K562 (cell line): ENCODE measurements around the gene TNFRSF18. TPM values are rescaled to one million over a fixed set of nuclear protein-coding genes. Genes with fewer than 3 reads are reported as not detected.

ENCODE experiments used
- EP300 ChIP-seq: IDR thresholded peaks from 2 replicates; pipeline ENCODE4 v1.6.1; 2012; ENCODE audit warnings: low read length, improper control_type of control experiment
- ETV1 ChIP-seq: fragments of 450-650 bp; conservative IDR thresholded peaks from 2 replicates; pipeline ENCODE4 v1.6.1; 2016; ENCODE audit warnings: missing genetic modification characterization, control low read depth, low read depth, missing compliant biosample characterization
- L3MBTL2 ChIP-seq: fragments of 450-650 bp; IDR thresholded peaks from 2 replicates; pipeline ENCODE4 v1.6.1; 2016; ENCODE audit warnings: mild to moderate bottlenecking, moderate library complexity
- SLC30A9 ChIP-seq: fragments of 250-450 bp; sonication (Bioruptor Pico); IDR thresholded peaks from 2 replicates; pipeline ENCODE4 v1.8.0; 2022; ENCODE audit warnings: mild to moderate bottlenecking, moderate library complexity
- TRIM24 ChIP-seq, 2 experiments: fragments of 450-650 bp; IDR thresholded peaks; 2 replicates each; pipeline ENCODE4 v1.6.1; 2016
- TRIM28 ChIP-seq: fragments of 450-650 bp; IDR thresholded peaks from 2 replicates; pipeline ENCODE4 v1.6.1; 2017
- polyA plus RNA-seq, 8 experiments: library from polyadenylated mRNA; depleted of rRNA in 4 of 8; stranded (reverse) in 5 of 8; unstranded in 3 of 8; fragments of >200 nt; fragmentation: Nextera tagmentation in 2 of 8; fragmentation: Illumina TruSeq in 1 of 8; extraction: Ambion mirVana in 2 of 8; extraction: Trizol in 1 of 8; gene quantifications; 2 replicates each; pipeline versions ENCODE4 v1.2.1 to v1.2.3, GENCODE V29; 2011 to 2014; ENCODE audit warnings: inconsistent platforms in 1 of 8, missing spikeins in 1 of 8
- total RNA-seq, 7 experiments: library from RNA; depleted of rRNA in 6 of 7; stranded (reverse); fragments of >200 nt in 6 of 7; fragmentation: Illumina TruSeq in 2 of 7; extraction: Trizol in 2 of 7; gene quantifications; 2 replicates each; pipeline versions ENCODE4 v1.2.1 to v1.2.3, GENCODE V29; 2011 to 2021; ENCODE audit warnings: low replicate concordance in 1 of 7
- TF ChIP-seq, protein P1 (sequence below): sonication (generic); formaldehyde crosslinking; IDR thresholded peaks from 2 replicates; pipeline ENCODE4 v1.8.0; 2023; ENCODE audit warnings: missing genetic modification reagents, mild to moderate bottlenecking, borderline replicate concordance
- TF ChIP-seq, protein P2 (sequence below), 3 experiments: fragments of 200-800 bp in 1 of 3; sonication (Bioruptor generic) in 1 of 3; sonication (generic) in 1 of 3; formaldehyde crosslinking in 1 of 3; IDR thresholded peaks; 2 replicates each; pipeline versions ENCODE4 v1.6.1 to v1.8.0; 2016 to 2022; ENCODE audit warnings: mild to moderate bottlenecking in 2 of 3, missing compliant biosample characterization in 2 of 3, missing genetic modification characterization in 2 of 3, missing genetic modification reagents in 1 of 3

Gene TNFRSF18
- total and polyA plus RNA-seq, 9 of the 15 experiments (the other 6 are each of a cell fraction or from before 2014, with no cell fraction given): 0.24 to 0.27 TPM; not detected in 7

DNA sequence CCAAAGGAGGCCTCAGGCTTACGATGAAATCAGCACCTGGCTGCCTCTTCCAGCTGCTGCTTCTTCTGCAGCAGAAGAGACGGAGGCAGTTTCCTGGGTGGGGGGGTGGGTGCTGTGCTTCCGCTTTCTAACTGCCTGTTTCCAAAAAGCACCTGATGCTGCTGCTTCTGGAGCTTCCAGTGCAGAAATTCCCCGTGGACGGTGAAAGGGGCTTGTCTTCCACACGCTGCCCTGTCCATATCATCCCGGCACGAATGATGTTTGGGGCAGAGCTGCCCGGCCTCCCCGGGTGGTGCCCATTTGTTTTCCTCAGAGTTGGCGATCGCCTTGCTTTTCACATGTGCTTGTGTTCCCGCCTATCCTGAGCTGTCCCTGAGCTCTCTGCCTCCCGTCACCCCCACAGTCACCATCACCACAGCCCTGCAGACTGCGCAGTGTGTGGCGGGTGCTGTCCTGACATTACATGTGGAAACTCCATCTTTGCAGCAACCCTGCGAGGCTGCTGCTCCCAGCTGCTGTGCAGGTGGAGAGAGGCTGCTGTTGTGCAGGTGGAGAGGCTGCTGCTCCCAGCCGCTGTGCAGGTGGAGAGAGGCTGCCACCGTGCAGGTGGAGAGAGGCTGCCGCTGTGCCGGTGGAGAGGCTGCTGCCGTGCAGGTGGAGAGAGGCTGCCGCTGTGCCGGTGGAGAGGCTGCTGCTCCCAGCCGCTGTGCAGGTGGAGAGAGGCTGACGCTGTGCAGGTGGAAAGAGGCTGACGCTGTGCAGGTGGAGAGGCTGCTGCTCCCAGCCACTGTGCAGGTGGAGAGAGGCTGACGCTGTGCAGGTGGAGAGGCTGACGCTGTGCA, 30.9 kb downstream of the TNFRSF18 start (continued):
- TF ChIP-seq, protein P1, sequence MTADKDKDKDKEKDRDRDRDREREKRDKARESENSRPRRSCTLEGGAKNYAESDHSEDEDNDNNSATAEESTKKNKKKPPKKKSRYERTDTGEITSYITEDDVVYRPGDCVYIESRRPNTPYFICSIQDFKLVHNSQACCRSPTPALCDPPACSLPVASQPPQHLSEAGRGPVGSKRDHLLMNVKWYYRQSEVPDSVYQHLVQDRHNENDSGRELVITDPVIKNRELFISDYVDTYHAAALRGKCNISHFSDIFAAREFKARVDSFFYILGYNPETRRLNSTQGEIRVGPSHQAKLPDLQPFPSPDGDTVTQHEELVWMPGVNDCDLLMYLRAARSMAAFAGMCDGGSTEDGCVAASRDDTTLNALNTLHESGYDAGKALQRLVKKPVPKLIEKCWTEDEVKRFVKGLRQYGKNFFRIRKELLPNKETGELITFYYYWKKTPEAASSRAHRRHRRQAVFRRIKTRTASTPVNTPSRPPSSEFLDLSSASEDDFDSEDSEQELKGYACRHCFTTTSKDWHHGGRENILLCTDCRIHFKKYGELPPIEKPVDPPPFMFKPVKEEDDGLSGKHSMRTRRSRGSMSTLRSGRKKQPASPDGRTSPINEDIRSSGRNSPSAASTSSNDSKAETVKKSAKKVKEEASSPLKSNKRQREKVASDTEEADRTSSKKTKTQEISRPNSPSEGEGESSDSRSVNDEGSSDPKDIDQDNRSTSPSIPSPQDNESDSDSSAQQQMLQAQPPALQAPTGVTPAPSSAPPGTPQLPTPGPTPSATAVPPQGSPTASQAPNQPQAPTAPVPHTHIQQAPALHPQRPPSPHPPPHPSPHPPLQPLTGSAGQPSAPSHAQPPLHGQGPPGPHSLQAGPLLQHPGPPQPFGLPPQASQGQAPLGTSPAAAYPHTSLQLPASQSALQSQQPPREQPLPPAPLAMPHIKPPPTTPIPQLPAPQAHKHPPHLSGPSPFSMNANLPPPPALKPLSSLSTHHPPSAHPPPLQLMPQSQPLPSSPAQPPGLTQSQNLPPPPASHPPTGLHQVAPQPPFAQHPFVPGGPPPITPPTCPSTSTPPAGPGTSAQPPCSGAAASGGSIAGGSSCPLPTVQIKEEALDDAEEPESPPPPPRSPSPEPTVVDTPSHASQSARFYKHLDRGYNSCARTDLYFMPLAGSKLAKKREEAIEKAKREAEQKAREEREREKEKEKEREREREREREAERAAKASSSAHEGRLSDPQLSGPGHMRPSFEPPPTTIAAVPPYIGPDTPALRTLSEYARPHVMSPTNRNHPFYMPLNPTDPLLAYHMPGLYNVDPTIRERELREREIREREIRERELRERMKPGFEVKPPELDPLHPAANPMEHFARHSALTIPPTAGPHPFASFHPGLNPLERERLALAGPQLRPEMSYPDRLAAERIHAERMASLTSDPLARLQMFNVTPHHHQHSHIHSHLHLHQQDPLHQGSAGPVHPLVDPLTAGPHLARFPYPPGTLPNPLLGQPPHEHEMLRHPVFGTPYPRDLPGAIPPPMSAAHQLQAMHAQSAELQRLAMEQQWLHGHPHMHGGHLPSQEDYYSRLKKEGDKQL: no peak
- TF ChIP-seq, protein P2, sequence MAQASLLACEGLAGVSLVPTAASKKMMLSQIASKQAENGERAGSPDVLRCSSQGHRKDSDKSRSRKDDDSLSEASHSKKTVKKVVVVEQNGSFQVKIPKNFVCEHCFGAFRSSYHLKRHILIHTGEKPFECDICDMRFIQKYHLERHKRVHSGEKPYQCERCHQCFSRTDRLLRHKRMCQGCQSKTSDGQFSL (CRISPR knock-in tag; IDR thresholded peaks at IDR 0.05): peak; percentile 61; the same call in 1 of the 2 replicates
- TF ChIP-seq, protein P2 (tag; IDR thresholded peaks at IDR 0.05): no peak; a peak in 1 of 4 replicates
- 0 out of 2 replicates have a peak, but pooled peaks have one; percentile 31 for TF ChIP-seq TRIM28
- TF ChIP-seq SLC30A9 (CRISPR knock-in tag): no peak
- TF ChIP-seq TRIM24 (IDR thresholded peaks at IDR 0.05): 0 out of 4 replicates have a peak, but pooled peaks of 1 of the 2 experiments have one; percentile 28
- TF ChIP-seq L3MBTL2: peak; percentile 80; the same call in 1 of the 2 replicates
- TF ChIP-seq ETV1 (tag): peak; percentile 54; the same call in 1 of the 2 replicates
- 0 out of 2 replicates have a peak, but pooled peaks have one; percentile 15 for TF ChIP-seq EP300
